ENCODE data around the gene ATRNL1.
"Not testable (repeated sequence)": the region's sequence is repeated elsewhere in the genome, so short reads cannot be mapped to it uniquely, and the experiment has no call there.

The ATRNL1 gene

GRCh38 chr10:115214829-115215228, 121.7 kb downstream of the ATRNL1 start:
- Histone ChIP-seq H3K27ac (ENCODE audit: poor library complexity, severe bottlenecking) (no peak overlapping the region), H3K4me1 (ENCODE audit: insufficient read depth, poor library complexity, severe bottlenecking) (no peaks in the 10 kb centered on the region), H3K9me3 (ENCODE audit: severe bottlenecking) (no peaks in the 10 kb centered on the region), H3K36me3 (ENCODE audit: low read depth) (no peaks in the 10 kb centered on the region), H3K27me3 (ENCODE audit: insufficient read depth, poor library complexity, severe bottlenecking) (no peaks in the 10 kb centered on the region), H3K4me3 (ENCODE audit: severe bottlenecking) (no peak overlapping the region)
- TF ChIP-seq CTCF (IDR thresholded peaks at IDR 0.05; ENCODE audit: poor library complexity, severe bottlenecking) = no peak
- no peak for ATAC-seq (ENCODE audit: low read depth)
- no peak for DNase-seq (ENCODE audit: low spot score)

- no peak for TF ChIP-seq CTCF (IDR thresholded peaks at IDR 0.05; ENCODE audit: poor library complexity, severe bottlenecking)
- no peak for ATAC-seq (ENCODE audit: low read depth)
- no peak overlapping the region for H3K27ac ChIP-seq (ENCODE audit: poor library complexity, severe bottlenecking)
Observed at GRCh38 chr10:115219203-115219602, 126.0 kb downstream of the ATRNL1 start.

GRCh38 chr10:115222039-115222438, 128.9 kb downstream of the ATRNL1 start:
- ATAC-seq (ENCODE audit: low read depth) (no peak), DNase-seq (ENCODE audit: low spot score) (no peak)
- no peak for TF ChIP-seq CTCF (IDR thresholded peaks at IDR 0.05; ENCODE audit: poor library complexity, severe bottlenecking)
- Histone ChIP-seq H3K27me3 (ENCODE audit: insufficient read depth, poor library complexity, severe bottlenecking) (no peaks in the 10 kb centered on the region), H3K4me3 (ENCODE audit: severe bottlenecking) (no peak overlapping the region), H3K4me1 (ENCODE audit: insufficient read depth, poor library complexity, severe bottlenecking) (no peaks in the 10 kb centered on the region), H3K36me3 (ENCODE audit: low read depth) (no peaks in the 10 kb centered on the region), H3K27ac (ENCODE audit: poor library complexity, severe bottlenecking) (no peak overlapping the region), H3K9me3 (ENCODE audit: severe bottlenecking) (no peaks in the 10 kb centered on the region)

More at GRCh38 chr10:115219203-115219602, 126.0 kb downstream of the ATRNL1 start:
- H3K4me1 ChIP-seq (ENCODE audit: insufficient read depth, poor library complexity, severe bottlenecking) = no peaks in the 10 kb centered on the region
- DNase-seq (ENCODE audit: low spot score) = no peak
- H3K4me3 ChIP-seq (ENCODE audit: severe bottlenecking) = no peak overlapping the region
- no peaks in the 10 kb centered on the region for H3K9me3 ChIP-seq (ENCODE audit: severe bottlenecking)
- H3K36me3 ChIP-seq (ENCODE audit: low read depth) = no peaks in the 10 kb centered on the region
- H3K27me3 ChIP-seq (ENCODE audit: insufficient read depth, poor library complexity, severe bottlenecking) = no peaks in the 10 kb centered on the region

GRCh38 chr10:115239761-115240160, 146.6 kb downstream of the ATRNL1 start:
- Histone ChIP-seq H3K27me3 (ENCODE audit: insufficient read depth, poor library complexity, severe bottlenecking) (peaks cover 7% of the 10 kb centered on the region), H3K27ac (ENCODE audit: poor library complexity, severe bottlenecking) (no peak overlapping the region), H3K9me3 (ENCODE audit: severe bottlenecking) (no peaks in the 10 kb centered on the region), H3K4me1 (ENCODE audit: insufficient read depth, poor library complexity, severe bottlenecking) (no peaks in the 10 kb centered on the region), H3K4me3 (ENCODE audit: severe bottlenecking) (no peak overlapping the region), H3K36me3 (ENCODE audit: low read depth) (no peaks in the 10 kb centered on the region)
- ATAC-seq (ENCODE audit: low read depth) (no peak), DNase-seq (ENCODE audit: low spot score) (no peak)
- no peak for TF ChIP-seq CTCF (IDR thresholded peaks at IDR 0.05; ENCODE audit: poor library complexity, severe bottlenecking)

GRCh38 chr10:115250784-115251183, 157.6 kb downstream of the ATRNL1 start:
- Histone ChIP-seq H3K4me1 (ENCODE audit: insufficient read depth, poor library complexity, severe bottlenecking) (no peaks in the 10 kb centered on the region), H3K27me3 (ENCODE audit: insufficient read depth, poor library complexity, severe bottlenecking) (no peaks in the 10 kb centered on the region), H3K4me3 (ENCODE audit: severe bottlenecking) (no peak overlapping the region), H3K27ac (ENCODE audit: poor library complexity, severe bottlenecking) (no peak overlapping the region), H3K9me3 (ENCODE audit: severe bottlenecking) (no peaks in the 10 kb centered on the region), H3K36me3 (ENCODE audit: low read depth) (no peaks in the 10 kb centered on the region)
- no peak for TF ChIP-seq CTCF (IDR thresholded peaks at IDR 0.05; ENCODE audit: poor library complexity, severe bottlenecking)
- DNase-seq (ENCODE audit: low spot score) (no peak), ATAC-seq (ENCODE audit: low read depth) (no peak)

GRCh38 chr10:115253765-115254164, 160.6 kb downstream of the ATRNL1 start:
- DNase-seq (ENCODE audit: low spot score); ATAC-seq (ENCODE audit: low read depth); H3K4me1 ChIP-seq (ENCODE audit: insufficient read depth, poor library complexity, severe bottlenecking); H3K27ac ChIP-seq (ENCODE audit: poor library complexity, severe bottlenecking); H3K36me3 ChIP-seq (ENCODE audit: low read depth); H3K9me3 ChIP-seq (ENCODE audit: severe bottlenecking); H3K27me3 ChIP-seq (ENCODE audit: insufficient read depth, poor library complexity, severe bottlenecking); H3K4me3 ChIP-seq (ENCODE audit: severe bottlenecking): not testable (repeated sequence)

All from RWPE2 (cell line).